HG02852 (cell line): ENCODE measurements around the gene AGMO.

Experiments used
- ATAC-seq: cut with Tn5 transposase; IDR thresholded peaks from one replicate; pipeline ENCODE4 v1.9.1; 2021; ENCODE audit warnings: mild to moderate bottlenecking, moderate library complexity; ENCODE audit not compliant: unreplicated experiment

The AGMO gene

DNA sequence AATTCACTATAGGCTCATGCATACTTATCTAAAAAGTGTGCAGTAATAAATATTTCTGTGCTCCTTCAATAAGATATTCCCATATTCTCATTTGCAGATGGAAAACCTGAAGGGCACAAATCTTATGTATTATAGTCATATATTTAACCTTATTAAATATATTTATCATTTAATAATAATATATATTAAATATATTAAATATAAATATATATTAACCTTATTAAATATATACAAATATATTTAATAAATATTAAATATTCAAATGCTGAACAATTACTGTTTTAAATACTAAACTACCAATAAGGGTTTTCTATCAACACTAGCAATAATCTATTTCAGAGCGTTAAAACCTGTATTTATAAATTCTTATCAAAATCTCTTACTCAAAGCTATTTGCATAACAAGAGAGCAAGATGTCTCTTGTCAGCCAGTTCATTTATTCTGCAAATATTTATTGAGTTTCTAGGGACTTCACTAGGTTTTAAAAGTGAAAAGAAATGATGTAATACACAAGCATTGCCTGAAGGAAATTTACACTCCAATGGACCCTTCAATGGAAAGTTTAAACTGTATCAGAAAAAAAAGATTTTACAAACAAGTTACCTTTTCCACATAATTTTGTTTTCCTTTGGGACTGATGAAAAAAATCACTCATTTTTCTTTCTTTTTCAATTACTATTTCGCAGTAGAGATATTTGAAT is 159.2 kb downstream of the AGMO start:
- ATAC-seq, result no peak

DNA sequence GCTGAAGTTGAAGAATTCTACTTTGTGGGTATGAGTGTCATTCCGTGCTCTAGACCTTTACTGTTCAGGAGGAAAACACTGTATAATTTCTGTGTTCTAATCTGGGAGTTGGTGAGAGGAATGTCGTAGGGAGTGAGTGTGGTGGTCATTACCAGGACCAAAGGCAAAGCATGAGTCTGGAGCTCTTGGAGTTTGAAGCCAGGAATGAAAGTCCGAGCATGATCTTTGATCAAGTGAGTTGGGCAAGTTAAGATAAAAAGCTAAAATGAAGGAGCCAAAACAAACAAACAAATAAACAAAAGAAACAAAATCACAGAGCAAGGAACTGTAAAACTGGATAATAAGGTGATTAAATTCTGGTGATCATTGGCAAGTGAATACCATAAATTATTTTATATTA is 161.4 kb downstream of the AGMO start:
- no peak for ATAC-seq

GRCh38 chr7:15399441-15399840 is 162.4 kb downstream of the AGMO start:
- no peak for ATAC-seq

GRCh38 chr7:15397922-15398760 is 163.7 kb downstream of the AGMO start:
- ATAC-seq, result no peak

GRCh38 chr7:15397159-15397550 is 164.7 kb downstream of the AGMO start:
- ATAC-seq, result no peak

DNA sequence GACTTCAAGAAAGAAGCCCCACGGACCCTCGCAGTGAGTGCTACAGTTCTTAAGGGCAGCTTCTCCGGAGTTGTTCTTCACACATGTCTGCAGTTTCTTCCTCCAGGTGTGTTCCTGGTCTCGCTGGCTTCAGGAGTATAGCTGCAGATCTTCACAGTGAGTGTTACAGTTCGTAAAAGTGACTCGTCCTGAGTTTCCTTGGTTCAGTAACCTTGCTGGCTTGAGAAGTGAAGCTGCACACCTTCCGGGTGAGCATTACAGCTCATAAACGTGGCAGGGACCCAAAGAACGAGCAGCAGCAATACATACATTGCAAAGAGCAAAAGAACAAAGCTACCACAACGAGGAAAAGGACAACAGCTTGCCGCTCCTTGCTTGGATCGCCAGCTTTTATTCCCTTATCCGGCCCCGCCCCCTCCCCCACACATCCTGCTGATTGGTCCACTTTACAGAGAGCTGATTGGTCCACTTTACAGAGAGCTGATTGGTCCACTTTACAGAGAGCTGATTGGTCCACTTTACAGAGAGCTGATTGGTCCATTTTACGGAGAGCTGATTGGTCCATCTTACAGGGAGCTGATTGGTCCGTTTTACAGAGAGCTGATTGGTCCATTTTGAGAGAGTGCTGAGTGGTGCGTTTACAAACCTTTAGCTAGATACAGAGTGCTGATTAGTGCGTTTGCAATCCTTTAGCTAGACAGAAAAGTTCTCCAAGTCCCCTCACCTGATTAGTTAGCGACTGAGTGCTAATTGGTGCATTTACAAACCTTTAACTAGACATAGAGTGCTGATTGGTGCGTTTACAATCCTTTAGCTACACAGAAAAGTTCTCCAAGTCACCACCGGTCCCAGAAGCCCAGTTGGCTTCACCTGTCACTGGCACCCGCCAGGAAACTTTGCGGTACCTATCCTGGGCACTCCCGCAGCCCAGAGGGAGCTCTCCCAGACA is 165.3 kb downstream of the AGMO start:
- no peak for ATAC-seq

GRCh38 chr7:15389073-15389472 is 172.7 kb downstream of the AGMO start:
- ATAC-seq, result no peak

DNA sequence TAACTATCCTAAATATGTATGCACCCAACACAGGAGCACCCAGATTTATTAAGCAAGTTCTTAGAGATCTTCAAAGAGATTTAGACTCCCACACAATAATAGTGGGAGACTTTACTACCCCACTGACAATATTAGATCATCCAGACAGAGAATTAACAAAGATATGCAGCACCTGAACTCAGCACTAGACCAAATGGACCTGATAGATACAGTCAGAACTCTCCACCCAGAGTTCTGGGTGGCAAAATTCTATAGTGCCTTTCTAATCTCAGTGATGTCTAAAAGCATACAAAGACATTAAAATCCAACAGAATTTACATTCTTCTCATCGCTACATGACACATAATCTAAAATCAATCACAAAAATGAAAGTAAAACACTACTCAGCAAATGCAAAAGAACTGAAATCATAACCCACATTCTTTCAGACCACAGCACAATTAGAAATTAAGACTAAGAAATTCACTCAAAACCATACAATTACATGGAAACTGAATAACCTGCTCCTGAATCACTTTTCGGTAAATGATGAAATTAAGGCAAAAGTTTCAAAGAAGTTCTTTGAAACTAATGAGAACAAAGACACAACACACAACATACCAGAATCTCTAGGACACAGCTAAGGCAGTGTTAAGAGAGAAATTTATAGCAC is 183.2 kb downstream of the AGMO start:
- no peak for ATAC-seq

DNA sequence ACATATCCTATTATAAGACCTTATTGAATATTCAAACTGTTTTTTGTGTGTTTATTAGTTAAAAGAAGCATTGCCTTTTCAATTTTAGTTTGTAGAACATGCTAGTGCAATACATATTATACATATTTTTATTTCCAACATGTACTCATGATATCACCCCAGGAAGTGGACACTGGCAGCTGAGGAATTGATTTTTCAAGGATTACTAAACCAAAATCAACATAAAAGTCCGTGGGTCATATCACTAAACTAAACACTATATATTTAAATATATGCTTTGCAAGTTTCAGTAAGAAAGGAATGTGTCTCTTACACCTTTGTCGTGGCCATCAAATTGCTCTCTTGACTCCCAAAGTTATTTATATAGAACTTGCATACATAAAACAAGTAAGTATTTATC is 185.2 kb downstream of the AGMO start:
- no peak for ATAC-seq

DNA sequence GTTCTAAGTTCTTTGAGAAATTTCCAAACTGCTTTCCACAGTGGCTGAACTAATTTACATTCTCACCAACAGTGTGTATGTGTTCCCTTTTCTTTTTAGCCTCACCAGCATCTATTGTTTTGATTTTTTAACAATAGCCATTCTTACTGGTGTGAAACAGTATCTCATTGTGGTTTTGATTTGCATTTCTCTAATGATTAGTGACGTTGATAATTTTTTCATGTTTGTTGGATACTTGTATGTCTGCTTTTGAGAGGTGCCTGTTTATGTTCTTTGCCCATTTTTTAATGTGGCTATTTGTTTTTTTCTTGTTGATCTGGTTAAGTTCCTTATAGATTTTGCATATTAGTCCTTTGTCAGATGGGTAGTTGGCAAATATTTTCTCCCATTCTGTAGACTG is 191.4 kb downstream of the AGMO start:
- no peak for ATAC-seq

- ATAC-seq, result no peak
Observed at GRCh38 chr7:15368653-15369052, 193.2 kb downstream of the AGMO start.

GRCh38 chr7:15367897-15368296 is 193.9 kb downstream of the AGMO start:
- ATAC-seq, result no peak

GRCh38 chr7:15358112-15358511 is 203.7 kb downstream of the AGMO start:
- no peak for ATAC-seq

- no peak for ATAC-seq
Observed at GRCh38 chr7:15352421-15353206, 209.2 kb downstream of the AGMO start.

GRCh38 chr7:15345216-15345615 is 216.6 kb downstream of the AGMO start:
- no peak for ATAC-seq

- ATAC-seq, result no peak
Observed at GRCh38 chr7:15341817-15342216, 220.0 kb downstream of the AGMO start.

DNA sequence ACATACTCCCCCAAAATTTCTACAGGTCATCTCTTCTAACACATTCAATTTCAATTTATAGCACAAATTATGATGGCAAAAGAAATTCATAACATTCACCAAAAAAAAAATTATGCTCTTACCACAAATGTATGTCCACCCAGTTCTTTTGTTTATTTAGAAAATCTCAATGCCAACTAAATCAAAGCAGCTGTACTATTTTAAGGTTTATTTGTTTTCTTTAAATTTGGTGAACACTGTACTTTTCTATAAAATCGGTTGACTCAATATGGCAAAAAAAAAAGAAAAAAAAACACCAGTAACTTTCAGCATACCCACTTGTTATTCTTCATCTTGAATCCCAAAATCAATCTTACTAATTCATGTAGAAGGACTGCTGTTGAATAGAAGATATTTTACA is 225.7 kb downstream of the AGMO start:
- no peak for ATAC-seq

GRCh38 chr7:15335390-15335789 is 226.4 kb downstream of the AGMO start:
- ATAC-seq, result no peak

DNA sequence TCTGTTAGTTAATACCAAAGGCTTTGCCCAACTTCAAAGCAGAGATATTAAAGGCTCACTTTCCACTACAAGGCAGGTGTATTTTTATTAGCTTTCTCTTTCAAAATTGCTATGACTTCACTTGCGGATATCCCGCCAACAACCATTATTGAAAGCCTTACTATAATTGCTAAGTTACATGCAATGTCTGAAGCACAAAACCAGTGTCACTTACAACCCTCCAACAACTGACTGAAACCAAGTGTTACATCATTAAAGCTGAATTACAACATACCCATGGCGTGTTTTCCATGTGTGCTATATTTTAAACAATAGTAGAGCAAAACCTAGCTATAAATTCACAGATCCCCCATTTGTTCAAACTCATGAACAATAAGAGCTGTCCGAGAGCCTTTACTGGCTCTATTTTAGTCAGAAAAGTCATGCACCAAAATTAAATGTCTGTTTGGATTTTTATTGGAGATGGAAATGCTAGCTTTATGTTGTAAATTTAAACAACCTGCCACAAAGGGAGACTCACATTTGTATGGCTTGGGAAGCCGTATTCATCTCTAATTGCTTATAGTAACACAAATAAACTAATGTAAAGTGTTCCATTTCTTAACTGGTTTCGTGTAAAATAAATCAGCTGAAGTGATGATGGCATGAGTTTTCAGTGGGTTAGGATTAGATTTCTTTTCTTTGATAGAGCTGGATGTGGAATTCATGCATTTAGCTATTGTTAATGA is 227.1 kb downstream of the AGMO start:
- no peak for ATAC-seq
